RKO (cell line): ENCODE data around the gene ZNF212.
"Not testable (repeated sequence)": the region's sequence is repeated elsewhere in the genome, so short reads cannot be mapped to it uniquely, and the experiment has no call there.

ENCODE experiments used
- DNase-seq: peaks from one replicate; pipeline ENCODE4 v3.0.0-alpha.2; 2016; ENCODE audit warnings: low spot score

The ZNF212 gene

GRCh38 chr7:149253665-149254064 lies 14.2 kb downstream of the ZNF212 start:
- no peak for DNase-seq

- DNase-seq, result no peak
Observed at GRCh38 chr7:149254181-149254858, 14.9 kb downstream of the ZNF212 start.

GRCh38 chr7:149255174-149255573 lies 15.7 kb downstream of the ZNF212 start:
- DNase-seq, result no peak

DNA sequence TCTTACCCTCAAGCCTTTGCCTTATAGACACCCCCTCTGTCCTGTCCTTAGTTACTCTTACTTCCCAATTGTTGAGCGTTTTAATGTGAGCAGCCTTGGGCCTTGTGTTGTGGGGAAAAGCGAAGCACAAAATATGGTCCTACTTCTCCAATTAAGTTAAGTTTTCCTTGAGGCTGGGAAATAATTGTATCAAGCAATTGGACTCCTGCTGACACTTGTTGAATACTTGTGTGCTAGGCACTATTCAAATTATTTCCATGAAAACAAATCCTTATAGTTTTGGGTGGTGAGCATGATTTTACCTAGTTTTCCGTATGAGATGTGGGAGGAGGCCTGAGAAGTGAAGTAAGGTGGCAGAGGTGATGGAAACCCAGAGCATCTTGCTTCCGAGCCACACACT lies 17.1 kb downstream of the ZNF212 start:
- no peak for DNase-seq

GRCh38 chr7:149257146-149257545 lies 17.7 kb downstream of the ZNF212 start:
- peak; percentile 43 for DNase-seq

DNA sequence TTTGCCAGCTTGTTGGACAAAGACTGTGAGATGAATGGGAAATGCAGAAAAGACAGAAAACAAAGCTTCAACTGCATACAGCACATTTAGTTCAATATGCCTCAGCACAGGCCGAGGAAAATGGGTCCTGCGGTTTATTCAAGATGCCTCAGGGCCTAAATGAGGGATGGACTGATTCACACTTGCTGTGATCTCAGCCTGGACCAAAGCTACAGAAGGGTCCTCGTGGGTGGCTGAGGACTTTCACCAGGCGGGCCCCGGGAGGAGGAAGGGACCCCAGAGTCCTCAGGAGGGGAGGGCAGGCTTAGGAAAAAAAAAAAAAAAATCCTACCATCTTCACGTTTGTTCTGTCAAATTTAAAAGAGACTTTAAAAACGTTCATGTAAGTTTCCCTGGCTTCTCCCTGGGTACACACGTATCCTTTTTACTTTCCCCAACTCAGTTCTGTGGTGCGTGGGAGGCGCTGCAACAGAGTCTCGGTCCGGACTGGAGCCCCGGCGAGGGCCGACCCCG lies 21.9 kb downstream of the ZNF212 start:
- peak; percentile 79 for DNase-seq

DNA sequence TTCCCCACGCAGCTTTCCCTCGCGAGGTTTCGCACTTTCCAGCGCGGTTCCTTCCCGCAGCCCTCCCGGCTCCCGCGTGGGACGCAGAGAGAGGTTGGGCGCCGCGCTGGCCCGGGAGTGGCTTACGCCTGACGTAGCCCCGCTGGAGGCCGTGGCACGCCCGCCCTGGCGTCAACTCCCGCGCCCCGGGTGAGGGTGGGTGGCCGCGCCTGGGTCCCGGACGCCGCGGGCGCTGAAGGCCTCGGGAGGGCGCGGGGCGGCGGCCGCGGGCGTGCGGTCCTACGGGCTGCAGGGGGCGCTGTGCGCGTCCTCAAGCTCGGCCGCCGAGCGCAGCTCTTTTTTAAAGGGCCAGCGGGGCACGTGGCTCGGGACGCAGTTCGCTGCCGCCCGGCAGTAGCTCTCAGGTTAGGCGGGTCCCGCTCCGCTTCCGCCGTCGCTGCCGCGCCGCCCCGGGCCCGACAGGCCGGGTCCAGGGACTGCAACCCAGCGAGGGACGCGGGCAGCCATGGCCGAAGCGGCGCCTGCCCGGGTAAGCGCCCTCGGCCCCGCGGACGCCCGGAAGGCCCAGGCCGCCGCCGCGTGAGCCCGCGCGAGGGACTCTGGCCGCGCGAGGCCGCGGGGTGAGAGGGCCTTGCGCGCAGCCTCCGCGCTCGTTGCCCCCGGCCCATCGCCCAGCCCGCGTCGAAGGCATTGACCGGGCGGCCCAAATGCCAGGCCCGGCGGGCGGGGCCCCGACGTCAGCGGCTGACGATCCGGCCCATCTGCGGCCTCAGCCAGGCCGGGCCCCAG lies 22.6 kb downstream of the ZNF212 start, which contains the start of gene ZNF783:
Gene ZNF783, plus strand, starts transcription at position 368 of the 789 bp plus-strand sequence. Its CDS starts 138 bp downstream, at position 506.
- peak; percentile 94 for DNase-seq

DNA sequence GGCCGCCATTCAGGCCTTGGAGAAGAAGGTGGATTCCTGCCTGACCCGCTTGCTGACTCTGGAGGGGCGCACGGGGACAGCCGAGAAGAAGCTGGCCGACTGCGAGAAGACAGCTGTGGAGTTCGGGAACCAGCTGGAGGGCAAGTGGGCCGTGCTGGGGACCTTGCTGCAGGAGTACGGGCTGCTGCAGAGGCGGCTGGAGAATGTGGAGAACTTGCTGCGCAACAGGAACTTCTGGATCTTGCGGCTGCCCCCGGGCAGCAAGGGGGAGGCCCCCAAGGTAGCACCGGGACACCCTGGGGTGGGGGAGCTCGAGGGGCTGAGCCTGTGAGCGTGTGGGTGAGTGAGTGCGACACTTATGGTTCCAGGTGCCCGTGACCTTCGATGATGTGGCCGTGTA lies 27.0 kb downstream of the ZNF212 start:
- no peak for DNase-seq

GRCh38 chr7:149267733-149268132 lies 28.3 kb downstream of the ZNF212 start:
- no peak for DNase-seq

DNA sequence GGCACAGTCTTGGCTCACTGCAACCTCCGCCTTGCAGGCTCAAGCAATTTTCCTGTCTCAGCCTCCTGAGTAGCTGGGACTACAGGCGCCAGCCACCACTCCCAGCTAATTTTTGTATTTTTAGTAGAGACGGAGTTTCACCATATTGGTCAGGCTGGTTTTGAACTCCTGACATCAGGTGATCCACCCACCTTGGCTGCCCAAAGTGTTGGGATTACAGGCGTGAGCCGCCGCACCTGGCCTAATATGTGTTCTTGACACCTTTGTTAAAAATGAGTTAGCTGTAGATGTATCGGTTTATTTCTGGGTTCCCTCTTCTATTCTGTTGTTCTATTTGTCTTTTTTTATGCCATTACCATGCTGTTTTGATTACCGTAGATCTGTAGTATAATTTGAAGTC lies 35.0 kb downstream of the ZNF212 start:
- not testable (repeated sequence) for DNase-seq

DNA sequence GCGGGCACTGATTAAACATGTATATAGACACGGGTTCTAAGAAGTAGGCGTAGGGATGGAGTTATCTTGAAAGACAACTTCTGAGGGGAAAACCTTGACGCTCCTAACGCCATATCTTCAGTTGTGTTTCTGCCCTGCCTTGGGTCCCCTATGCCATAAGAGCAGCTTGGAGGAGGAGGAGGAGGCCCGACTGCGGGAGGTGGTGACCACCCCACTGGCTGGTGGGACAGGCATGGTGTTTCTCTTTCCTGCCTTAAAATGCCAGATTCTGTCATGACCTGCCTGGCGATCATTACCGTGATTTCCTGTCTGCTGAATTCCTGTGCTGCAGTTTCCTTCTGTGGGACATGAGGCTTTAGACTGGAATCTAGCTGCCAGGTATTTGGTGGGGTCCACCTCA lies 38.4 kb downstream of the ZNF212 start:
- DNase-seq, result no peak

DNA sequence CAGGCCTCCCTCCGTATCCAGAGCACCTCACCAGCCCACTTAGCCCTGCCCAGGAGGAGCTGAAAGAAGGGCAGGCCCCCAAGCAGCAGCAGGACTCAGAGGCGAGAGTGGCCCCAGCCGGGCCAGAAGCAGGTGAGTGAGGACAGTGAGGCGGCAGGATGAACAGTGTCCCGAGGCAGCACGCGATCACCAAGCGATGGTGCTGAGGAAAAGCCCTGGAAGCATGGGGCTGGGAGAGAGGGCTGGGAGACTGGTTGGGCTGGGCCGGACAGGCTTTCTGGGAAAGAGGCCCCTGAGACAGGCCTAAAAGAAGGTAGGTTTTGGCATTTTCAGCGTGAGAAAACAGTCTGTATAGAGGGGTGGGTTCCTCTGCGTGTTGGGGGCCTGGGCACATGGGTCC lies 38.9 kb downstream of the ZNF212 start:
- DNase-seq, result no peak

- DNase-seq, result no peak
Observed at GRCh38 chr7:149279111-149279743, 39.8 kb downstream of the ZNF212 start.

DNA sequence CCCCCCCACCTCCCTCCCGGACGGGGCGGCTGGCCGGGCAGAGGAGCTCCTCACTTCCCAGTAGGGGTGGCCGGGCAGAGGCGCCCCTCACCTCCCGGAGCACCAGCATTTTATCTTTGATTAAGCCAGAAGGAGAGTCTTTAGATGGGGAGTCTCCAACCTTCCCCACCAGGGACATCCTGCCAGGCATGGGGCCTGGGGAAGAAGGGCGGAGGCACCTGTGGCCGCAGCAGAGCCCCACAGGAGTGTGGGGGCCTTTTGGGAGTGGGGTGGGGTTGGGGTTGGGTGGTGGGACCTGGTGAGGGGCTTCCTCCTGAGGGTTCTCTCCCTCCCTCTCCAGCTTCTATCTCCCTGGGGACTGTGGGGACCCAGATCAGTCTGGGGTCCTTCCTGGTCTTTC lies 40.7 kb downstream of the ZNF212 start:
- DNase-seq, result no peak

- no peak for DNase-seq
Observed at GRCh38 chr7:149280661-149281507, 41.4 kb downstream of the ZNF212 start.

DNA sequence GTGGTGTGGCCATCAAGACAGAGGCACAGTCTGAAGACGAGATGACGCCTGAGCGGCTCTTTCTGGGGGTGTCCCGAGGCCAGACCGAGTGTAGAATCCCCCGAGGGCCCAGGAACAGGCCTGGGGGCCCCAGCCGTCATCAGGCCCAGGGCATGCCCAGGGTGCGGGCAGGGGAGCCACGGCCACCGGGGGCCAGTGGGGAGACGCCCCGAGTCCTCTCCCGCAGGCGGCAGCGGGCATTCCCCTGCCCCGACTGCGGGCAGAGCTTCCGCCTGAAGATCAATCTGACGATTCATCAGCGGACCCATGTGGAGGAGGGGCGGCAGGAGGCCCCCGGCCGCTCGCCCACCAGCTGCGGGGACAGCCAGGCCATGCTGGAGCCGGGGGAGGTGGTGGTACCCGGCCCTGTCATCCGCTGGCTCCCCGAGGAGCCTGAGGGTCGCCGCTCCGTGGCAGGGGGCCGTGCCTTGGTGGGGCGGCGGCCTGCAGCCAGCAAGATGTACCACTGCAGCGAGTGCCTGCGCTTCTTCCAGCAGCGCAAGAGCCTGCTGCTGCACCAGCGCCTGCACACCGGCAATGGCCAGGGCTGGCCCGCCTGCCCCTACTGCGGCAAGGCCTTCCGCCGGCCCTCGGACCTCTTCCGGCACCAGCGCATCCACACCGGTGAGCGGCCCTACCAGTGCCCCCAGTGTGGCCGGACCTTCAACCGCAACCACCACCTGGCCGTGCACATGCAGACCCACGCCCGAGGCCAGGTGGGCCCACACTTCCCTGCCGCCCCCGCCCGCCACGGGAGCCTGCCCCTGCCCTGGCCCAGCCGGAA lies 42.3 kb downstream of the ZNF212 start:
- no peak for DNase-seq

DNA sequence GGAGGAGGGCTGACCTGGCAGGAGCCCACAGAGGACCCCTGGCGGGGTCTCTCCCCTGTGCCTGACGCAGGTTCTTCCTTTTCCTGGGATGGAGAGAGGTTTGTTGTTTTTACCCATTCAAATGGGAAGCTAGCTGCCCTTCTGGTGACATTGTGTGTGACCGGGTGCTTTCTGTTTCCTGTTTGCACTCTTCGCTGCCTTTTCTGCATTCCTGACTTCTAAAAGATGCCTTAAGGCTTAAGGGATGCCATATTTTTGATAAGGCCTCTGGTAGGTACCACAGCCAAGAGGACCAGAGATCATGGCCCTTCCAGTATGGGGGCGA lies 42.8 kb downstream of the ZNF212 start:
- DNase-seq, result no peak

DNA sequence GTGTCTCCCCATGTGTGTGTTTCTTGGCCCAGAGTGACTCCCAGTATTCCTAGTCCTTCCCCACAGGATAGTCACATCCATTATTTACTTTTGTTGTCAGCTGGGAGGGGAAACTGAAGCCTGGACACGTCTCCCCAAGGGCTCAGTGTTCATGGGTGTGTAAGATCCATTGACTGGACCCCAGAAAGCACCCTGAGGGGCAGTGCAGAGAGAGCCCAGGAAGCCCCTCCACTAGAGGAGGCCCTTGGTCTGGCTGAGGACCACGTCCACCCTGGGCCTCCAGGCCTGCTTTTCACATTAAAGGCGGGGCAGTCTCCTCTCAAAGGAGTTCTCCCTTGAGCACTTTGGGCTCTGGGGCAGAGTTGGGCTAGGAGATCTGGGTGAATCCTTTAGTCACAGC lies 43.9 kb downstream of the ZNF212 start:
- no peak for DNase-seq

DNA sequence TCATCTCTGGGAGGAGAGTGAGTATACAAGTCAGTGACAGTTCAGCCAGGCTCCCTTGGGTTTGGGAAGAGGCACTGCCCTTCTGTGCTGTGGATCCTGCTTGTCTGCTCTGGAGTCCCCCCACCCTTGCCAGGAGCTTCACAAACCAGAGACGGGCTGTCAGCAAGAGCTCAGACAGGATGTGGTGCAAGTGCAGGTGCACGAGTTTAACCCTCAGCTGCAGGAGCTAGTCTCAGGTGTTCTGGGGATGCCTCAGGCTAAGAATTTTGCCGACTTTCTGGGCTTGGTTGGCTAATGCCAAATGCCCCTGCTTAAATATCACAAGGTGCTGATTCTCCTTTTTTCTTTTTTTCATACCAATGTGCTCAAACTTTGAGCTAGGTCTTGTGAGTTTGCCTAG lies 44.9 kb downstream of the ZNF212 start:
- DNase-seq, result no peak

- peak; percentile 79 for DNase-seq
Observed at GRCh38 chr7:149284850-149285585, 45.6 kb downstream of the ZNF212 start.
